Stimulated activated CD8-positive, alpha-beta memory T cell treated with anti-CD3 and anti-CD28 coated beads, Interleukin-12 subunit alpha, Interleukin-12 subunit beta, amount 100 ng/mL, for 4 hours (primary cell): ENCODE results near the gene HSPB6.
"Not testable (repeated sequence)": the region's sequence is repeated elsewhere in the genome, so short reads cannot be mapped to it uniquely, and the experiment has no call there.

ENCODE experiments used
- DNase-seq: peaks from one replicate; pipeline ENCODE4 v3.0.0-alpha.2; 2020; ENCODE audit warnings: low read depth

Gene HSPB6

GRCh38 chr19:35756377-35757230, at the start of gene HSPB6:
Gene HSPB6 (minus strand): TSS chr19:35757029. CDS start chr19:35757008, 21 bp downstream.
- DNase-seq: no peak

GRCh38 chr19:35806597-35806996, 49.8 kb upstream of the HSPB6 start:
- no peak for DNase-seq

- DNase-seq: no peak
Measured at GRCh38 chr19:35805526-35806102, 48.8 kb upstream of the HSPB6 start.

- DNase-seq: no peak
Measured at GRCh38 chr19:35801828-35802227, 45.0 kb upstream of the HSPB6 start.

- DNase-seq: no peak
Measured at GRCh38 chr19:35797663-35798062, 40.8 kb upstream of the HSPB6 start.

GRCh38 chr19:35796645-35797542, 40.1 kb upstream of the HSPB6 start:
- DNase-seq: no peak

- not testable (repeated sequence) for DNase-seq
Measured at GRCh38 chr19:35795564-35795963, 38.7 kb upstream of the HSPB6 start.

GRCh38 chr19:35793381-35794165, 36.7 kb upstream of the HSPB6 start:
- no peak for DNase-seq

GRCh38 chr19:35792888-35793287, 36.1 kb upstream of the HSPB6 start:
- no peak for DNase-seq

GRCh38 chr19:35792312-35792711, 35.5 kb upstream of the HSPB6 start:
- DNase-seq: no peak

GRCh38 chr19:35791814-35792279, 35.0 kb upstream of the HSPB6 start:
- DNase-seq: no peak

- no peak for DNase-seq
Measured at GRCh38 chr19:35790981-35791813, 34.4 kb upstream of the HSPB6 start.

GRCh38 chr19:35789978-35790944, 33.4 kb upstream of the HSPB6 start:
- DNase-seq: no peak

GRCh38 chr19:35789195-35789977, 32.6 kb upstream of the HSPB6 start:
- no peak for DNase-seq

GRCh38 chr19:35788205-35788960, 31.6 kb upstream of the HSPB6 start:
- no peak for DNase-seq

GRCh38 chr19:35787227-35787799, 30.5 kb upstream of the HSPB6 start:
- DNase-seq: no peak
